IMR-90 (cell line): ENCODE results near the gene CFAP221. TPM values are rescaled to one million over a fixed set of nuclear protein-coding genes. Genes with fewer than 3 reads are reported as not detected.

Experiments used
- ATAC-seq: fragments of 200-7000 bp; cut with Tn5 transposase; 2 replicates; pipeline ENCODE4 v1.9.1; 2020; ENCODE audit warnings: low read depth, mild to moderate bottlenecking, moderate library complexity
- BruUV-seq: library from RNA; stranded (reverse); fragments of 400-500 nt; replicated peaks from 2 replicates; lab custom pipeline; 2021; lab: Mats Ljungman, UMichigan
- CTCF ChIA-PET: fragments of 300-600 bp; formaldehyde crosslinking; extraction: SDS; loops from one replicate; lab custom pipeline; 2021; ENCODE audit warnings: antibody characterized with exemption; lab: Yijun Ruan, JAX
- POLR2A ChIA-PET: fragments of 300-600 bp; sonication (Branson Sonifier 250); formaldehyde crosslinking; loops from one replicate; lab custom pipeline; 2022; ENCODE audit warnings: antibody characterized with exemption; ENCODE audit not compliant: unreplicated experiment; lab: Charles Lee
- DNase-seq: peaks from one replicate; pipeline ENCODE4 v3.0.0; 2013
- H2AFZ ChIP-seq: replicated peaks from 2 replicates; pipeline ENCODE3; 2013; ENCODE audit warnings: low read length, mild to moderate bottlenecking; ENCODE audit not compliant: poor library complexity
- H2AK5ac ChIP-seq: 2 replicates; pipeline ENCODE4 v1.6.1; 2013; ENCODE audit warnings: low read depth, low read length, inconsistent platforms
- H2AK9ac ChIP-seq: replicated peaks from 2 replicates; pipeline ENCODE3; 2013; ENCODE audit warnings: mild to moderate bottlenecking, low read depth, low read length, moderate library complexity; ENCODE audit not compliant: poor library complexity
- H2BK120ac ChIP-seq: 2 replicates; pipeline ENCODE4 v1.6.1; 2013; ENCODE audit warnings: low read depth, low read length, inconsistent platforms
- H2BK15ac ChIP-seq: 3 replicates; pipeline ENCODE4 v1.6.1; 2013; ENCODE audit warnings: low read depth, low read length, inconsistent platforms
- H2BK20ac ChIP-seq: 2 replicates; pipeline ENCODE4 v1.6.1; 2013; ENCODE audit warnings: low read depth, mild to moderate bottlenecking, inconsistent platforms, low read length, moderate library complexity
- H2BK5ac ChIP-seq: 2 replicates; pipeline ENCODE4 v1.6.1; 2013; ENCODE audit warnings: mild to moderate bottlenecking, low read depth, low read length, inconsistent platforms; ENCODE audit not compliant: poor library complexity, severe bottlenecking
- H3K14ac ChIP-seq: replicated peaks from 2 replicates; pipeline ENCODE4 v1.6.1; 2013; ENCODE audit warnings: low read depth, low read length, inconsistent platforms
- H3K18ac ChIP-seq: 2 replicates; pipeline ENCODE4 v1.6.1; 2013; ENCODE audit warnings: low read depth, low read length, control low read depth
- H3K23ac ChIP-seq: 2 replicates; pipeline ENCODE4 v1.6.1; 2013; ENCODE audit warnings: low read depth, low read length, inconsistent platforms
- H3K27ac ChIP-seq: 2 replicates; pipeline ENCODE4 v1.5.1; 2013; ENCODE audit warnings: mild to moderate bottlenecking, control low read depth, low read length; ENCODE audit not compliant: insufficient read depth
- H3K27me3 ChIP-seq: 2 replicates; pipeline ENCODE4 v1.6.1; 2013; ENCODE audit warnings: low read length; ENCODE audit not compliant: control insufficient read depth, insufficient read depth
- H3K36me3 ChIP-seq: 2 replicates; pipeline ENCODE4 v1.6.1; 2013; ENCODE audit warnings: low read length, mixed read lengths; ENCODE audit not compliant: control insufficient read depth, insufficient read depth
- H3K4ac ChIP-seq: 2 replicates; pipeline ENCODE4 v1.6.1; 2013; ENCODE audit warnings: low read depth, low read length, inconsistent platforms
- H3K4me1 ChIP-seq: 2 replicates; pipeline ENCODE4 v1.6.1; 2013; ENCODE audit warnings: low read length, mixed read lengths; ENCODE audit not compliant: control insufficient read depth, insufficient read depth
- H3K4me2 ChIP-seq: 2 replicates; pipeline ENCODE4 v1.6.1; 2013; ENCODE audit warnings: low read depth, mild to moderate bottlenecking, control low read depth, low read length, moderate library complexity
- H3K4me3 ChIP-seq: 2 replicates; pipeline ENCODE4 v1.5.1; 2013; ENCODE audit warnings: low read depth, mild to moderate bottlenecking, control low read depth, low read length, moderate library complexity; ENCODE audit not compliant: insufficient read depth
- H3K56ac ChIP-seq: 2 replicates; pipeline ENCODE4 v1.6.1; 2013; ENCODE audit warnings: low read length, inconsistent platforms; ENCODE audit not compliant: insufficient read depth; ENCODE audit errors: extremely low read depth
- H3K79me1 ChIP-seq, 2 experiments: 2 replicates each; pipeline ENCODE4 v1.6.1; 2013; ENCODE audit warnings: low read length in 2 of 2, inconsistent platforms in 1 of 2, low read depth in 1 of 2
- H3K9ac ChIP-seq: 2 replicates; pipeline ENCODE4 v1.6.1; 2013; ENCODE audit warnings: low read depth, low read length, control low read depth
- H3K9me1 ChIP-seq: 2 replicates; pipeline ENCODE4 v1.6.1; 2013; ENCODE audit warnings: low read length, inconsistent platforms; ENCODE audit not compliant: insufficient read depth
- H3K9me3 ChIP-seq: 2 replicates; pipeline ENCODE4 v1.6.1; 2013; ENCODE audit warnings: low read length; ENCODE audit not compliant: control insufficient read depth, insufficient read depth
- H4K20me1 ChIP-seq: 2 replicates; pipeline ENCODE4 v1.6.1; 2013; ENCODE audit warnings: low read length, inconsistent platforms; ENCODE audit not compliant: insufficient read depth
- H4K5ac ChIP-seq: 2 replicates; pipeline ENCODE4 v1.6.1; 2013; ENCODE audit warnings: mild to moderate bottlenecking, low read depth, low read length, control low read depth
- H4K8ac ChIP-seq, 2 experiments: 2 replicates each; pipeline ENCODE4 v1.6.1; 2013; ENCODE audit warnings: low read depth in 2 of 2, low read length in 2 of 2, control low read depth in 1 of 2, inconsistent platforms in 1 of 2
- H4K91ac ChIP-seq: 2 replicates; pipeline ENCODE4 v1.6.1; 2013; ENCODE audit warnings: low read depth, low read length, inconsistent platforms; ENCODE audit not compliant: insufficient read depth
- CHD1 ChIP-seq: IDR thresholded peaks from 2 replicates; pipeline ENCODE4 v1.6.1; 2012; ENCODE audit warnings: low read depth, low read length, improper control_type of control experiment
- MXI1 ChIP-seq: IDR thresholded peaks from 2 replicates; pipeline ENCODE4 v1.6.1; 2012; ENCODE audit warnings: low read depth, mild to moderate bottlenecking, low read length, moderate library complexity, borderline replicate concordance
- RAD21 ChIP-seq: IDR thresholded peaks from 2 replicates; pipeline ENCODE4 v1.6.1; 2012; ENCODE audit warnings: low read length, improper control_type of control experiment
- WGBS, 2 experiments: methylation state at CpG; one replicate each; pipeline versions ENCODE4 v1.1.5 to v1.1.7; 2013; ENCODE audit warnings: missing lambda C conversion rate in 2 of 2; ENCODE audit not compliant: insufficient read length in 1 of 2; ENCODE audit errors: extremely low coverage in 2 of 2; 5-methylcytosine and 5-hydroxymethylcytosine counted together
- dilution Hi-C: fragments of 300-500 bp; cut with HindIII; formaldehyde crosslinking; loops from one replicate; pipeline ENCODE4 v1.14.3; 2018; ENCODE audit warnings: low sequenced_read_pairs; ENCODE audit not compliant: unreplicated experiment
- in situ Hi-C: fragments of 300-500 bp; cut with MboI; formaldehyde crosslinking; loops from 3 replicates; pipeline ENCODE4 v1.14.3; 2019; ENCODE audit warnings: low sequenced_read_pairs, inconsistent platforms, mixed read lengths
- intact Hi-C: fragments of 100-400 bp; cut with micrococcal nuclease; formaldehyde crosslinking; loops from 2 replicates; pipeline ENCODE4 v1.10.0; 2022
- polyA plus RNA-seq, 3 experiments: library from polyadenylated mRNA; depleted of rRNA; stranded (reverse); fragments of >200 nt; gene quantifications; 2 replicates each; pipeline ENCODE4 v1.2.3, GENCODE V29; 2012; ENCODE audit warnings: low replicate concordance in 1 of 3
- total RNA-seq: library from RNA; depleted of rRNA; stranded (reverse); fragments of >200 nt; gene quantifications from 2 replicates; pipeline ENCODE4 v1.2.3, GENCODE V29; 2012
- TF ChIP-seq, protein P1 (sequence below): conservative IDR thresholded peaks from 2 replicates; pipeline ENCODE4 v1.5.1; 2012; ENCODE audit warnings: mild to moderate bottlenecking, low read depth, low read length, improper control_type of control experiment
- TF ChIP-seq, protein P2 (sequence below): fragments of 150-350 bp; IDR thresholded peaks from 2 replicates; pipeline ENCODE4 v1.6.1; 2016; ENCODE audit warnings: low read depth, mild to moderate bottlenecking, low read length, moderate library complexity, borderline replicate concordance

Gene CFAP221
- total and polyA plus RNA-seq, 2 of the 4 experiments (the other 2 are of a cell fraction), result not detected

GRCh38 chr2:119549241-119549640 lies 5.0 kb downstream of the CFAP221 start:
- WGBS, 2 experiments, result no CpG with 5 or more reads among the region's 1 CpG
- ChIA-PET POLR2A (no interaction called here), CTCF (no interaction called here)
- no peak overlapping the region for H3K23ac ChIP-seq
- H3K79me1 ChIP-seq, result no peaks in the 10 kb centered on the region
- H4K8ac ChIP-seq, result no peak overlapping the region
- no peak overlapping the region for H2BK15ac ChIP-seq
- H2AK5ac ChIP-seq, result no peak overlapping the region
- H3K27ac ChIP-seq, result no peak overlapping the region
- no peak for ATAC-seq
- H3K36me3 ChIP-seq, result no peaks in the 10 kb centered on the region
- dilution Hi-C loops, result no loop called here
- no peak overlapping the region for H3K18ac ChIP-seq
- in situ Hi-C loops, result no loop called here
- TF ChIP-seq, protein P1, sequence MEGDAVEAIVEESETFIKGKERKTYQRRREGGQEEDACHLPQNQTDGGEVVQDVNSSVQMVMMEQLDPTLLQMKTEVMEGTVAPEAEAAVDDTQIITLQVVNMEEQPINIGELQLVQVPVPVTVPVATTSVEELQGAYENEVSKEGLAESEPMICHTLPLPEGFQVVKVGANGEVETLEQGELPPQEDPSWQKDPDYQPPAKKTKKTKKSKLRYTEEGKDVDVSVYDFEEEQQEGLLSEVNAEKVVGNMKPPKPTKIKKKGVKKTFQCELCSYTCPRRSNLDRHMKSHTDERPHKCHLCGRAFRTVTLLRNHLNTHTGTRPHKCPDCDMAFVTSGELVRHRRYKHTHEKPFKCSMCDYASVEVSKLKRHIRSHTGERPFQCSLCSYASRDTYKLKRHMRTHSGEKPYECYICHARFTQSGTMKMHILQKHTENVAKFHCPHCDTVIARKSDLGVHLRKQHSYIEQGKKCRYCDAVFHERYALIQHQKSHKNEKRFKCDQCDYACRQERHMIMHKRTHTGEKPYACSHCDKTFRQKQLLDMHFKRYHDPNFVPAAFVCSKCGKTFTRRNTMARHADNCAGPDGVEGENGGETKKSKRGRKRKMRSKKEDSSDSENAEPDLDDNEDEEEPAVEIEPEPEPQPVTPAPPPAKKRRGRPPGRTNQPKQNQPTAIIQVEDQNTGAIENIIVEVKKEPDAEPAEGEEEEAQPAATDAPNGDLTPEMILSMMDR, result no peak
- TF ChIP-seq CHD1 (no peak), MXI1 (no peak), RAD21 (no peak)
- TF ChIP-seq, protein P2, sequence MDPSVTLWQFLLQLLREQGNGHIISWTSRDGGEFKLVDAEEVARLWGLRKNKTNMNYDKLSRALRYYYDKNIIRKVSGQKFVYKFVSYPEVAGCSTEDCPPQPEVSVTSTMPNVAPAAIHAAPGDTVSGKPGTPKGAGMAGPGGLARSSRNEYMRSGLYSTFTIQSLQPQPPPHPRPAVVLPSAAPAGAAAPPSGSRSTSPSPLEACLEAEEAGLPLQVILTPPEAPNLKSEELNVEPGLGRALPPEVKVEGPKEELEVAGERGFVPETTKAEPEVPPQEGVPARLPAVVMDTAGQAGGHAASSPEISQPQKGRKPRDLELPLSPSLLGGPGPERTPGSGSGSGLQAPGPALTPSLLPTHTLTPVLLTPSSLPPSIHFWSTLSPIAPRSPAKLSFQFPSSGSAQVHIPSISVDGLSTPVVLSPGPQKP, result no peak
- H2AFZ ChIP-seq, result no peak overlapping the region
- no peaks in the 10 kb centered on the region for H3K4me1 ChIP-seq
- H3K9ac ChIP-seq, result no peak overlapping the region
- no peak overlapping the region for H3K56ac ChIP-seq
- H3K14ac ChIP-seq, result no peak overlapping the region
- no peak overlapping the region for H2AK9ac ChIP-seq
- H3K4ac ChIP-seq, result no peak overlapping the region
- BruUV-seq, result no TSS peak
- no peak overlapping the region for H4K91ac ChIP-seq
- no peak overlapping the region for H3K4me2 ChIP-seq
- H4K20me1 ChIP-seq, result no peaks in the 10 kb centered on the region
- peaks cover 19% of the 10 kb centered on the region for H3K27me3 ChIP-seq
- no peaks in the 10 kb centered on the region for H3K9me3 ChIP-seq
- H2BK20ac ChIP-seq, result no peak overlapping the region
- H3K9me1 ChIP-seq, result no peaks in the 10 kb centered on the region
- intact Hi-C loops, result no loop called here
- no peak overlapping the region for H2BK120ac ChIP-seq
- DNase-seq, result peak; percentile 8
- no peak overlapping the region for H4K5ac ChIP-seq
- H3K4me3 ChIP-seq, result no peak overlapping the region
- no peak overlapping the region for H2BK5ac ChIP-seq
